GM21367 (cell line): Measurements from ENCODE around the gene PEAK3.

Source experiments
- ATAC-seq: cut with Tn5 transposase; IDR thresholded peaks from one replicate; pipeline ENCODE4 v1.9.1; 2021; ENCODE audit not compliant: unreplicated experiment

Gene PEAK3, protein sequence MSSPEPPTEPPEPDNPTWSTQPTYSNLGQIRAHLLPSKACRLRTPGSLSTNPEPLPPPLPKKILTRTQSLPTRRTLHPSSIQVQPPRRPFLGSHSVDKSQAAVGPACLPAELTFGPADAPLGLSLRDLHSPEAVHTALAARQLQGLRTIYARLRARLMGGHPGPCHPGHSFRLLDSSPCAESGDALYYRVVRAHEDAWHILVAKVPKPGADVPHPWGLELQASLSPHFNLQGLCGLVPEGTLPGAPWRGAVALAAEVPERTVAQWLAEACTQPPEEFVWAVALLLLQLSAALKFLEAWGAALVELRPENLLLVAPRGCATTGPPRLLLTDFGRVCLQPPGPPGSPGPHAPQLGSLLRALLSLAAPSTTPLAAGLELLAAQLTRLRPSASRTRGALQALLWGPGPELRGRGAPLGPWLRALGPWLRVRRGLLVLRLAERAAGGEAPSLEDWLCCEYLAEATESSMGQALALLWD

DNA sequence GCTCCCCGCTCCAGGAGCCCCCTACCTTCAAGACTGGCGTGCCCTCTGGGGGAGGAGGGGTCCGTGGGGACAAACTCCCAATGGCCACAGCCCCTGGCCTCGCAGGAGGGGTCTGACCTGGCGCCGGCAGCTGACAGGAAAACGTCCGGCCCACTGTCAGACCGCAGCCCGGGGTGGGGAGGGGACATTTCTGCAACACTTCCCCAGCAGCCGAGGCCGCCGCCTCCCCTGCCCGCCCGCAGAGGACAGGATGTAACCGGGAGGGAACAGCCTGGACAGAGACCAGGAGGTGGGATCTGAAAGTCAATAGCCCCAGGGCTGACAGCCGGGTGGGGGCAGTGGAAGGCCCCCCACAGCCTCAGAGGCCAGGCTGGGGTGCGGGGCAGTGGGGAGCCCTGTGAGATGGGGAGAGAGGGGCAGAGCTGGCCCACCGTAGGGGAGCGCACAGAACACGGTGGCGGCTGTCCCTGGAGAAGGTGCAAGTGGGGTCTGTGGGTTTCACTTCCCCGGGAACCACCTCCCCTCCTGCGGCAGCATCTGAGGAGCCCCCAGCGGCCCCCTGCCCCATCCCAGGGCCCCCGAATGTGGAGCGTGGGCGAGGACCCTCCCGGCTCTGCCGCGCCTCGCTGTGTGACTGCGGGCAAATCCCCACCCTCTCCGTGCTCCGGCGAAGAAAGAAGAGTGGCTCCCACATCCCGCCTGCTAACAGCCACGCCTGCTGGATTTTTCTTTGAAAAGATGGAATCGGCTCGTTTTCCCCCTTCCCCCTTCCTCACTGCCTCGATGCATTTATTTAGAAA, at the start of gene PEAK3:
Gene PEAK3, minus strand, starts transcription at position 114 of the 800 bp plus-strand sequence. CDS start 1,244 bp downstream, outside the sequence.
- ATAC-seq = no peak

GRCh38 chr19:2330632-2331284, 48.8 kb upstream of the PEAK3 start:
- ATAC-seq = no peak

DNA sequence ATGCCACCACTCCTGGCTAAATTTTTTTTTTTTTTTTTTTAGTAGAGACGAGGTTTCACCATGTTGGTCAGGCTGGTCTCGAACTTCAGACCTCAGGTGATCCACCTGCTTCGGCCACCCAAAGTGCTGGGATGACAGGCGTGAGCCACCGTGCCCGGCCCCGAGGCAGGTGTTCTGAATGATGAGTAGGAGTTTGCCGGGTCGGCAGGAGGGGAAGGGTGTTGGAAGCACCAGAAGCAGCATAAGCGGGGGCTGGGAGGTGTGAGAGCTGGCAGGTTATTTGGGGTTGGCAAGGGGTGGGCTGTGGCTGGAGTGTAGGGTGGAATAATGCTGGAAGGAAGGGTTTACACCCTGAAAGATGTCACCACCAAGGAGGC, 48.3 kb upstream of the PEAK3 start:
- no peak for ATAC-seq

- no peak for ATAC-seq
Observed at GRCh38 chr19:2329501-2329916, 47.5 kb upstream of the PEAK3 start.

DNA sequence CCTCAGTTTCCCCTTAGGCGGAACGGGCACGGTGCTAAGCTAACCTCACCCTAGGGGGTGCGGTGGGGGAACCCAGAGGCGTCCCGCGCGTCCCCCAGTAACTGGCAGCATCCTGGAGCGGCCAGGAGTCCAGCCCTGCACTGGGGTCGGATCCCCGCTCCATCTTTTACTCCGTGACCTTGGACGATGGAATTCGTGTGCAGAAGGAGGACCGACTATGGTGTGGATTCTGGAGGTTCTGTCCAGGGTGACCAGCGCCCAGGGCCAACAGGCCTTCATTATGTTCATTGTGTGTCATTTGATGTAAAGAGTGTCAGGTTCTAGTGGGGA, 47.1 kb upstream of the PEAK3 start:
- no peak for ATAC-seq

GRCh38 chr19:2328401-2329148, 46.6 kb upstream of the PEAK3 start, which contains the start of the genes LSM7 and SPPL2B:
TSS of gene LSM7 (minus strand) at chr19:2328586. CDS start at chr19:2328566, 20 bp downstream.
TSS of gene SPPL2B (plus strand) at chr19:2328684. CDS start at chr19:2328710, 26 bp downstream.
- ATAC-seq = peak; percentile 57

DNA sequence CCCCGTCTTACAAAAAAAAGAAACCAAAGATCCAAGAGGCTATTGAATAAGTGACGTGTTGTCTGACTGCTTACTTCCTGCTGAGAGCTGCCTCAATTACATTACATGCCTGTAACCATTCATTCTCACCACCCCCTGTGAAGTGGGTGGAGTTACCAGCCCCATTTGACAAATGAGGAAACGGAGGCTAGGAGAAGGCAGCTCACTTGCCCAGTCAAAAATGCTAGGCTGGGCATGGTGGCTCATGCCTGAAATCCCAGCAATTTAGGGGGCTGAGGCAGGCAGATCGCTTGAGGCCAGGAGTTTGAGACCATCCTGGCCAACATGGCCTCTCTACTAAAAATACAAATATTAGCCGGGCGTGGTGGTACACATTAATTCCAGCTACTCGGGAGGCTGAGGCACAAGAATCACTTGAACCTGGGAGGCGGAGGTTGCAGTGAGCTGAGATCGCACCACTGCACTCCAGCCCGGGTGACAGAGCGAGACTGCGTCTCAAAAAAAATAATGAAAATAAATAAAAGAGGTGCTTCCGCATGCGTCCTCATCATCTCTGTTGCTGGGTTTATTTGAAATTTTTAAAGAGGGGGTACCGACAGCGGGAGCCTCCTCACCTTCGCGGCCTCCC, 45.9 kb upstream of the PEAK3 start:
- ATAC-seq = no peak

- no peak for ATAC-seq
Observed at GRCh38 chr19:2326699-2327360, 44.9 kb upstream of the PEAK3 start.

DNA sequence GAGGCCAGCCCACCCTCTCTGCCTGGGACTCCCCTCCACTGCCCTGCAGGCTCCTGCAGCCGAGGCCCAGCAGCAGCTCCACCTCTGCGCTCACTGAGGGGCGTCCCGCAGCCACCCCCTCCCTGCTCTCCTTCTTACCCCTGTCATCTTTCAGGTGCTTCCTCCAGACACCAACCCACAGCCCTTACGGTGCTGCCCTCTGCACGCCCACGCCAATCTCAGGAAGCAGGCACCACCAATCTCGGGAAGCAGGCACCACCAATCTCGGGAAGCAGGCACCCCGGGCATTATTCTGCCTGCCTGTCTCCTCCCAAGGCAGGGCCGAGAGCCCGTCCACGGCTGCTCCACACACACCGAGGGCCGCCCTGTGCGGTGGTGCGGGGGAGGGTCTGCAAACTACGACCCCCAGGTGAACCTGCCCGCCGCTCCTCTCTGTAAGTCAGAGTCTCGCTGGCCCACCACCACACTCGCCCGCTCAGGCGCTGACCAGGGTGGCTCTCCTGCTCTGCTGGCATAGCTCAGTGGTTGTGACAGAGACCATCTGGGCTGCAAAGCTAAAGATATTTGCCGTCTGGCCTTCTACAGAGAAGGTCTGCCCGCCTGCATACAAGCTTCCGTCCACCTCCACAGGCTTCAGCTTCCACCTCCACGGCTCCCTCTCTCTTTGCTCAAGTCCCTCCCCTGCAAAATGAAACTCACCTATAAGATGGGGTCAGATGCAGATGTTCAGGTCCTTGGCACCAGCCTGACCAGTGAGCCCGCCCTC, 43.5 kb upstream of the PEAK3 start:
- no peak for ATAC-seq

DNA sequence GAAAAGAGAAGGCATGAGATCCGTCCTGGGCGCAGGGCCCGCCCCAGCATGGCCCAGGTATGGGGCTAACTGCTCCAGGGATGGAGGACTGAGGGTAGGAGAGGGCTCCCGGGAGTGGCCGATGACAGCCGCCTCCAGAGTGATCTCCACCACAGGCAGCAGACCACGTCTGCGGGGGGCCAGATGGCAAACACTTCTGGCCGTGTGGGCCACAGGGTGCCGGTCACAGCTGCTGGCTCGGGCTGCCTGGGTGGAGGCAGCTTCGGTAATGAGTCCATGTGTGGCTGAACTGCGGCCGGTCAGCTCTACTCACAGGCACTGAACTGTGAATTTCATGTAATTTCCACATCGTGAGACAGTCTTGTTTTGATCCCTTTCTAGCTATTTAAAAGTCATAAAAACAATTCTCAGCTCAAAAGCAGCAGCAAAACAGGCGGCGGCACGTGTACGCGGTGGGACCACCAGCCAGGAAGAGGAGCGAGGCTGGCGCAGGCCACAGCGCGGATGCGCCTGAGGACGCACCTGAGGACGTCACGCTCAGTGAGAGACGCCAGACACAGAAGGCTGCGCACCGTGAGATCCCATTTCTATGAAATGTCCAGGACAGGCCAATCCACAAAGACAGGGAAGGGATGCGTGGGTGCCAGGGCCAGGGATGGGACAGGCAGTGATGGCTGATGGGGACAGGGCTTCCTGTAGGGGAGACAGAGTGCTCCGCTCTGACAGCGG, 42.4 kb upstream of the PEAK3 start:
- ATAC-seq = no peak

DNA sequence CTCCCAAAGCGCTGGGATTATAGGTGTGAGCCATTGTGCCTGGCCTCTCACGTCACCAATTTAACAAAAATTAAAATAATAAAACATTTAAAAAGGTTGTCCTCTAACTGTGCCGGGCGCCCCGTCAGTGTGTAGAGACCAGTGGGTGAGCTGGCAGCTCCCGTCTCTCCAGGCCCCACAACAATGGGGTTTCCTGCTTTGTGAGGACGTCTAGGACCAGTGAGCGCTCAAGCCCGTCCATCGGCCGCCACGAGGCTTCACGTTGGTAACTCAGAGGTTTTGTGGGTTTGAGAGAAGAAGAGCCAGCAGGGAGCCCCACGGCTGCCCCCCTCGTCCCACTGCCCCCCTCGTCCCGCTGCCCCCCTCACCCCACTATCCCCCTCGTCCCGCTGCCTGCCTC, 41.7 kb upstream of the PEAK3 start:
- ATAC-seq = no peak

DNA sequence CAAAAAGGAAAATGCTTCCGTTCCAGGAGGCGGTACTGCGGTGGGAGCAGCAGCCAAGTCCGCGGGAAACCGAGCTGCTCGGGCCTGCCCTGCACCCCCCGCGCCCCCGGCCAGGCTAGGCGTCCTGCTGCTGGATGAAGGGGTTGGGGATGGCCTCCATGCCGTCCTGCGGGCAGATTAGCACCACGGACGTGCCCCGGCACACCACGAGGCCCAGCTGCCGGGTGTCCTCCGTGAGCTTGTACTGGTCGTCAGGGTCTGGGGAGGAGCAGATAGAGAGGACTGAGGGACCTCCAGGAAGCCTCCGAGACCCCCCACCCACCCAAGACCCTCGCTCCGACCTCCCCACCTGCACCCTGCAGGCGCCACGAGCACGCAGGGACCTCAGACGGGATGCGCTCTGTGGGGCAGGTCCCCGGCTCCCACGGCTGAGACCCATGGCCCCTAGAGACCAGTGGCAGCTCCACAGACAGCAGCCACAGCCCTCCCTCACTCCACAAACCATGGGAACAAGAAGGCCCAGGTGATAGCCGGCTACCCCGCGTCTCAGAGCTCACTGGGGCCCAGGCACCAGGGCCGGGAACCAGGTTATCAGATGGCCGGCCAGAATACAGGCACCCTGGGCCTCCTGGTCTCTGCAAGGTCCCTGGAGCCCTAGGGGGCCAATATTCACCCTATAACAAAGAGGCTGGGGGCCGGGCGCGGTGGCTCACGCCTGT, 39.7 kb upstream of the PEAK3 start:
- ATAC-seq = no peak

DNA sequence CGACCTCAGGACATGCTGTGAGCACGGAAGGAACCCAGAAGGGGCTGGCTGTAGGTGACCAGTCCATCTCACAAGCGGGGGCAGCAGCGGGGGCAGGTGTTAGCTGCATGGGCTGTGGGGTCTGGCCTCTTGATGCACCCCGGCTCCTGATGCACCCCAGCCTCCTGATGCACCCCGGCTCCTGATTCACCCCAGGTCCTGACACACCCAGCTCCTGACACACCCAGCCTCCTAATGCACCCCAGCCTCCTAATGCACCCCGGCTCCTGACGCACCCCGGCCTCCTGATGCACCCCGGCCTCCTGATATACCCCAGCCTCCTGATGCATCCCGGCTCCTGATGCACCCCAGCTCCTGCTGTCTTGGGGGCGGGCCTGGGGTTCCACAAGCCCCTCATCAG, 39.0 kb upstream of the PEAK3 start:
- no peak for ATAC-seq

DNA sequence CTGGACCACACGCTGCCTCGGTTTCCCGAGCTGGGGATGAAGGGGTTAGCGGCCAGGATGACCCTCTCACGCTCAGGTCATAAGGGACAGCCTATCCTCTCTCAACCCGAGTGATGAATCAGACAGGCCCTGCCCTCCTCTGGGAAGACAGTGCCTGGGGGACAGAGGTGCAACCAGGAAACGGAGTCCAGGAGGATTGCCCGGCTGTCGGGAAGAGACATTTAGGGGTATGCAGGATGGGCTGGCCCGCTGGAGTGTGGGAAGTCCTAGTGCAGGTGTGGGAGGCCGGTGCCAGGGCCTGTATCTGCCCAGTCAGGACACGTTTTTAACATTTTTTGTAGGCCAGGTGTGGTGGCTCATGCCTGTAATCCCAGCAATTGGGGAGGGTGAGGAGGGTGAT, 38.1 kb upstream of the PEAK3 start:
- no peak for ATAC-seq

- ATAC-seq = no peak
Observed at GRCh38 chr19:2319551-2319950, 37.6 kb upstream of the PEAK3 start.

GRCh38 chr19:2318923-2319322, 36.9 kb upstream of the PEAK3 start:
- no peak for ATAC-seq

DNA sequence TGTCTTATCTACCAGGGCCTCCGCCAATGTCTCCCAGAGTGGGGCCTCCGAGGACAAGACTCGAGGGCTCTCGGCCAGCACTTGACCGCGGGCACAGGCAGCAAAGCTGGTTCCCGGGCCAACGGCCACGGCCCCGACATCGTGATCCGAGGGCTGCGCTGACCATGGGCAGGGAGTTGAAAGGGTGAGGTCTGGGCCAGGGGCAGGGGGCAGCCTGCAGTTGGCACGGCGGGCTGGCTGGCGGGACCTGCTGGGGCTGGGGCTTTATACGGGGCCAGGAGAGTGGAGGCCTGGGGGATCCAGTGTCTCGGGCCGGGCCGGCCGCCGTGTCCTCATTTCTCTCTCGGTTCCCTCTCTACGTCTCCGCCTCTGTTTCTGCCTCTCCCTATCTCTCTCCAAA, 35.8 kb upstream of the PEAK3 start:
- no peak for ATAC-seq

DNA sequence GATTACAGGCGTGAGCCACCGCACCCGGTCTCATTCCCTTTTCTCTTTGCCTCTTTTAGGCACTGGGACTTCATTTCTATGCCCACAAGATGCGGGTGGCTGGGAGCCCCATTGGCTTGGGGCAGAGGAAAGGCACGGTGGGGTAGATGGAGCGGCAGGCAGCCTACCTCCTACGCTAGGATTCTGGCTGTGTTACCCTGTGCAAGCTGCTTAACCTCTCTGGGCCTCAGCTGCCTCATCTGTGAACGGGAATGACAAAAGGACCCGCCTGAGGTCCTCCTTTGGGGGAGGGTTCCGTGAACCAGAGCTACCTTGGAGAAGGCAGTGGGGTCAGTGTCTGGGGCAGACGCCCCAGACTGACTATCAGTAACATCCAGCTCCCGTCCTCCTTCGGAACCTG, 35.3 kb upstream of the PEAK3 start:
- ATAC-seq = no peak
